K562 (cell line): ENCODE results near the gene TNIP1. TPM values are rescaled to one million over a fixed set of nuclear protein-coding genes. Genes with fewer than 3 reads are reported as not detected.

Experiments
- ATF1 ChIP-seq, 2 experiments: fragments of 450-650 bp in 1 of 2; IDR thresholded peaks; 2 replicates each; pipeline ENCODE4 v1.6.1; 2016; ENCODE audit warnings: missing compliant biosample characterization in 1 of 2, missing genetic modification characterization in 1 of 2
- ATF3 ChIP-seq, 2 experiments: fragments of 450-650 bp in 1 of 2; sonication (generic) in 1 of 2; formaldehyde crosslinking in 1 of 2; IDR thresholded peaks in 1 of 2; conservative IDR thresholded peaks in 1 of 2; 2 replicates each; pipeline versions ENCODE4 v1.6.1 to v1.8.1; 2016 to 2023; ENCODE audit warnings: mild to moderate bottlenecking in 2 of 2, moderate library complexity in 2 of 2, inconsistent platforms in 1 of 2, missing genetic modification reagents in 1 of 2
- C11orf30 ChIP-seq: fragments of 450-650 bp; IDR thresholded peaks from 2 replicates; pipeline ENCODE4 v1.6.1; 2016; ENCODE audit warnings: low read depth, mild to moderate bottlenecking
- CREB1 ChIP-seq, 2 experiments: sonication (generic) in 1 of 2; formaldehyde crosslinking in 1 of 2; IDR thresholded peaks; 2 replicates each; pipeline versions ENCODE4 v1.6.1 to v1.8.0; 2012 to 2022; ENCODE audit warnings: inconsistent platforms in 1 of 2, mild to moderate bottlenecking in 1 of 2, missing genetic modification reagents in 1 of 2, moderate library complexity in 1 of 2
- ELK3 ChIP-seq: fragments of 450-650 bp; formaldehyde crosslinking; IDR thresholded peaks from 2 replicates; pipeline ENCODE4 v1.4.0; 2020; ENCODE audit warnings: mild to moderate bottlenecking
- FUS ChIP-seq: fragments of 200-400 bp; formaldehyde crosslinking; optimal IDR thresholded peaks from 2 replicates; pipeline ENCODE3; 2017; ENCODE audit warnings: low read depth, low read length
- MAFK ChIP-seq: IDR thresholded peaks from 2 replicates; pipeline ENCODE4 v1.6.1; 2011; ENCODE audit warnings: low read length, improper control_type of control experiment
- MYNN ChIP-seq, 2 experiments: sonication (generic); formaldehyde crosslinking in 1 of 2; IDR thresholded peaks; 2 replicates each; pipeline versions ENCODE4 v1.5.0 to v1.6.1; 2016 to 2020; ENCODE audit warnings: antibody characterized with exemption in 1 of 2, missing genetic modification reagents in 1 of 2
- PBX2 ChIP-seq, 2 experiments: IDR thresholded peaks in 1 of 2; conservative IDR thresholded peaks in 1 of 2; 2 replicates each; pipeline ENCODE4 v1.6.1; 2016; ENCODE audit warnings: low read depth in 2 of 2, mild to moderate bottlenecking in 1 of 2, missing compliant biosample characterization in 1 of 2, missing genetic modification characterization in 1 of 2, moderate library complexity in 1 of 2
- PRDM10 ChIP-seq: fragments of 450-650 bp; IDR thresholded peaks from 2 replicates; pipeline ENCODE4 v1.6.1; 2018; ENCODE audit not compliant: partially characterized antibody
- STAT5A ChIP-seq: IDR thresholded peaks from 2 replicates; pipeline ENCODE4 v1.6.1; 2012; ENCODE audit warnings: low read length, inconsistent platforms, borderline replicate concordance
- TCF15 ChIP-seq: fragments of 250-450 bp; sonication (Bioruptor Pico); IDR thresholded peaks from 2 replicates; pipeline ENCODE4 v1.8.0; 2022; ENCODE audit warnings: moderate library complexity, mild to moderate bottlenecking, inconsistent platforms
- YY1 ChIP-seq, 3 experiments: IDR thresholded peaks; 2 replicates each; pipeline ENCODE4 v1.6.1; 2011; ENCODE audit warnings: low read length in 2 of 3, mild to moderate bottlenecking in 2 of 3, moderate library complexity in 2 of 3, borderline replicate concordance in 1 of 3, control low read depth in 1 of 3, low read depth in 1 of 3; ENCODE audit not compliant: insufficient read depth in 3 of 3, insufficient replicate concordance in 2 of 3, control insufficient read depth in 1 of 3, insufficient read length in 1 of 3; ENCODE audit errors: extremely low read depth in 1 of 3
- ZBTB17 ChIP-seq: fragments of 450-650 bp; formaldehyde crosslinking; IDR thresholded peaks from 2 replicates; pipeline ENCODE4 v1.4.0; 2020; ENCODE audit warnings: mild to moderate bottlenecking
- ZNF212 ChIP-seq: fragments of 450-650 bp; formaldehyde crosslinking; IDR thresholded peaks from 2 replicates; pipeline ENCODE4 v1.4.0; 2020; ENCODE audit warnings: mild to moderate bottlenecking
- ZNF316 ChIP-seq: fragments of 450-650 bp; IDR thresholded peaks from 2 replicates; pipeline ENCODE4 v1.6.1; 2016
- ZNF551 ChIP-seq: fragments of 250-450 bp; sonication (Bioruptor Pico); IDR thresholded peaks from 2 replicates; pipeline ENCODE4 v1.5.0; 2021; ENCODE audit warnings: mild to moderate bottlenecking, moderate library complexity
- polyA plus RNA-seq, 8 experiments: library from polyadenylated mRNA; depleted of rRNA in 4 of 8; stranded (reverse) in 5 of 8; unstranded in 3 of 8; fragments of >200 nt; fragmentation: Nextera tagmentation in 2 of 8; fragmentation: Illumina TruSeq in 1 of 8; extraction: Ambion mirVana in 2 of 8; extraction: Trizol in 1 of 8; gene quantifications; 2 replicates each; pipeline versions ENCODE4 v1.2.1 to v1.2.3, GENCODE V29; 2011 to 2014; ENCODE audit warnings: inconsistent platforms in 1 of 8, missing spikeins in 1 of 8
- total RNA-seq, 7 experiments: library from RNA; depleted of rRNA in 6 of 7; stranded (reverse); fragments of >200 nt in 6 of 7; fragmentation: Illumina TruSeq in 2 of 7; extraction: Trizol in 2 of 7; gene quantifications; 2 replicates each; pipeline versions ENCODE4 v1.2.1 to v1.2.3, GENCODE V29; 2011 to 2021; ENCODE audit warnings: low replicate concordance in 1 of 7

The TNIP1 gene
- total and polyA plus RNA-seq, 9 of the 15 experiments (the other 6 are each of a cell fraction or from before 2014, with no cell fraction given) = 0.46 to 41.0 (median 24.6) TPM

GRCh38 chr5:151022511-151023018 is 58.3 kb downstream of the TNIP1 start (continued):
- TF ChIP-seq PBX2 (CRISPR knock-in tag; IDR thresholded peaks at IDR 0.05; ENCODE audit: low read depth) (no peak), PBX2 (tag; conservative IDR thresholded peaks at IDR 0.05; ENCODE audit: low read depth) (0 out of 2 replicates have a peak, but pooled peaks have one; percentile 7), ZNF316 (peak; percentile 77), YY1 (IDR thresholded peaks at IDR 0.05; ENCODE audit: borderline replicate concordance in 1 of 3, control insufficient read depth in 1 of 3, extremely low read depth in 1 of 3, insufficient read depth in 3 of 3, insufficient read length in 1 of 3, insufficient replicate concordance in 2 of 3, low read depth in 1 of 3, low read length in 2 of 3) (peak in 2 of 3 experiments; percentile 10 to 61), ZNF212 (no peak), TCF15 (no peak), ZBTB17 (0 out of 2 replicates have a peak, but pooled peaks have one; percentile 5), ATF3 (IDR thresholded peaks at IDR 0.05) (peak; percentile 65), ATF3 (CRISPR knock-in tag; conservative IDR thresholded peaks at IDR 0.05) (no peak), MAFK (peak; percentile 52; the same call in 1 of the 2 replicates), FUS (no peak), PRDM10 (peak; percentile 74), ELK3 (no peak), STAT5A (no peak), C11orf30 (peak; percentile 81), CREB1 (IDR thresholded peaks at IDR 0.05) (peak; percentile 48; the same call in 1 of the 2 replicates), CREB1 (CRISPR knock-in tag; IDR thresholded peaks at IDR 0.05) (peak; percentile 62), ZNF551 (no peak), ATF1 (CRISPR knock-in tag; IDR thresholded peaks at IDR 0.05) (no peak), ATF1 (tag; IDR thresholded peaks at IDR 0.05) (peak; percentile 75), MYNN (IDR thresholded peaks at IDR 0.05) (peak; percentile 83; the same call in 1 of the 2 replicates), MYNN (CRISPR knock-in tag; IDR thresholded peaks at IDR 0.05) (no peak)
